Endothelial cell of umbilical vein (primary cell): ENCODE measurements around the gene CUL5. TPM values are rescaled to one million over a fixed set of nuclear protein-coding genes. Genes with fewer than 3 reads are reported as not detected.

ENCODE experiments used
- BruUV-seq: library from RNA; stranded (reverse); fragments of 400-500 nt; replicated peaks from 2 replicates; lab custom pipeline; 2021; lab: Mats Ljungman, UMichigan
- CTCF ChIA-PET: fragments of 300-600, 350-600 bp; sonication (Branson Sonifier 250); formaldehyde crosslinking; loops from one replicate; lab custom pipeline; 2021; ENCODE audit warnings: antibody characterized with exemption, inconsistent platforms; lab: Charles Lee
- POLR2A ChIA-PET: fragments of 300-600, 350-600 bp; sonication (Branson Sonifier 250); formaldehyde crosslinking; loops from one replicate; lab custom pipeline; 2021; ENCODE audit warnings: antibody characterized with exemption, inconsistent platforms; lab: Charles Lee
- DNase-seq: peaks from one replicate; pipeline ENCODE4 v3.0.0-alpha.2; 2011; ENCODE audit warnings: low read depth, low spot score
- FAIRE-seq: peaks from 2 replicates; lab custom pipeline; 2011; peaks lifted over from hg19 to GRCh38; lab: Jason Lieb, UNC
- H2AFZ ChIP-seq: 2 replicates; pipeline ENCODE4 v1.6.0; 2012; ENCODE audit warnings: low read depth, low read length, control low read depth, inconsistent platforms
- H3K27ac ChIP-seq: 2 replicates; pipeline ENCODE4 v1.5.1; 2011; ENCODE audit warnings: low read depth, mild to moderate bottlenecking, control low read depth, low read length, moderate library complexity; ENCODE audit not compliant: insufficient read depth
- H3K27me3 ChIP-seq, 2 experiments: 2 replicates each; pipeline versions ENCODE4 v1.6.0 to v1.6.1; 2011; ENCODE audit warnings: low read length in 2 of 2, mixed read lengths in 1 of 2; ENCODE audit not compliant: control insufficient read depth in 2 of 2, insufficient read depth in 2 of 2
- H3K36me3 ChIP-seq, 2 experiments: 2 replicates in 1 of 2; 3 replicates in 1 of 2; pipeline ENCODE4 v1.5.1; 2011; ENCODE audit warnings: low read length in 2 of 2, mild to moderate bottlenecking in 1 of 2, moderate library complexity in 1 of 2; ENCODE audit not compliant: control insufficient read depth in 2 of 2, insufficient read depth in 2 of 2; ENCODE audit errors: extremely low read depth in 1 of 2
- H3K4me1 ChIP-seq: 3 replicates; pipeline ENCODE4 v1.5.1; 2011; ENCODE audit warnings: mild to moderate bottlenecking, low read length; ENCODE audit not compliant: control insufficient read depth, insufficient read depth; ENCODE audit errors: extremely low read depth
- H3K4me2 ChIP-seq: 2 replicates; pipeline ENCODE4 v1.6.1; 2011; ENCODE audit warnings: low read length, control low read depth, mixed read lengths; ENCODE audit not compliant: insufficient read depth
- H3K4me3 ChIP-seq, 3 experiments: fragments of 200-600 bp in 1 of 3; sonication (generic), shearing (Covaris generic) in 1 of 3; replicated peaks in 1 of 3; 2 replicates each; pipeline ENCODE4 v1.5.1; 2011 to 2016; ENCODE audit warnings: control low read depth in 3 of 3, low read length in 3 of 3, mild to moderate bottlenecking in 2 of 3, inconsistent platforms in 1 of 3, low read depth in 1 of 3, moderate library complexity in 1 of 3; ENCODE audit not compliant: insufficient read depth in 1 of 3
- H3K79me2 ChIP-seq: 2 replicates; pipeline ENCODE4 v1.6.0; 2012; ENCODE audit warnings: low read length, inconsistent platforms; ENCODE audit not compliant: control insufficient read depth, insufficient read depth
- H3K9ac ChIP-seq: replicated peaks from 2 replicates; pipeline ENCODE3; 2011; ENCODE audit warnings: low read length, control low read depth; ENCODE audit not compliant: insufficient read depth; ENCODE audit errors: extremely low read depth
- H3K9me1 ChIP-seq: replicated peaks from 3 replicates; pipeline ENCODE4 v1.6.0; 2011; ENCODE audit warnings: mild to moderate bottlenecking, low read length; ENCODE audit not compliant: control insufficient read depth, insufficient read depth; ENCODE audit errors: extremely low read depth
- H3K9me3 ChIP-seq: replicated peaks from 2 replicates; pipeline ENCODE4 v1.5.1; 2012; ENCODE audit warnings: low read length, inconsistent platforms; ENCODE audit not compliant: control insufficient read depth, insufficient read depth
- H4K20me1 ChIP-seq: replicated peaks from 2 replicates; pipeline ENCODE3; 2011; ENCODE audit warnings: mild to moderate bottlenecking, low read length; ENCODE audit not compliant: control insufficient read depth, insufficient read depth; ENCODE audit errors: extremely low read depth
- CTCF ChIP-seq, 2 donors: IDR thresholded peaks; 1 replicate in 1 of 2; 2 replicates in 1 of 2; pipeline ENCODE4 v1.5.1; 2011; ENCODE audit warnings: low read length in 2 of 2, mild to moderate bottlenecking in 2 of 2, moderate library complexity in 2 of 2, control low read depth in 1 of 2, inconsistent platforms in 1 of 2, low read depth in 1 of 2; ENCODE audit not compliant: insufficient read depth in 1 of 2; ENCODE audit errors: extremely low read depth in 1 of 2
- EZH2 ChIP-seq: IDR thresholded peaks from 2 replicates; pipeline ENCODE4 v1.6.1; 2012; ENCODE audit warnings: borderline replicate concordance, low read depth, mild to moderate bottlenecking, moderate library complexity, low read length, inconsistent platforms; ENCODE audit not compliant: severe bottlenecking
- FOS ChIP-seq: IDR thresholded peaks from 2 replicates; pipeline ENCODE4 v1.6.1; 2011; ENCODE audit warnings: mild to moderate bottlenecking, low read length, moderate library complexity, borderline replicate concordance; ENCODE audit not compliant: insufficient read depth
- GATA2 ChIP-seq: IDR thresholded peaks from 2 replicates; pipeline ENCODE4 v1.7.0; 2011; ENCODE audit warnings: low read depth, mild to moderate bottlenecking, moderate library complexity, mixed read lengths, low read length; ENCODE audit not compliant: insufficient read length, insufficient read depth
- JUN ChIP-seq: IDR thresholded peaks from 2 replicates; pipeline ENCODE4 v1.6.1; 2011; ENCODE audit warnings: borderline replicate concordance, low read depth; ENCODE audit not compliant: insufficient read length, insufficient read depth
- MAX ChIP-seq: IDR thresholded peaks from 2 replicates; pipeline ENCODE4 v1.6.1; 2011; ENCODE audit not compliant: insufficient read depth, insufficient read length
- MYC ChIP-seq: IDR thresholded peaks from one replicate; pipeline ENCODE4 v1.6.1; 2011; ENCODE audit warnings: mild to moderate bottlenecking, low read depth, low read length
- POLR2A ChIP-seq: IDR thresholded peaks from 2 replicates; pipeline ENCODE4 v1.6.1; 2012; ENCODE audit warnings: low read depth, mild to moderate bottlenecking, control low read depth, low read length
- POLR2AphosphoS5 ChIP-seq: IDR thresholded peaks from 2 replicates; pipeline ENCODE4 v1.6.1; 2012; ENCODE audit warnings: low read depth, mild to moderate bottlenecking, control low read depth, low read length, moderate library complexity; ENCODE audit not compliant: insufficient read depth
- dilution Hi-C: fragments of 300-500 bp; cut with MboI; formaldehyde crosslinking; loops from one replicate; pipeline ENCODE4 v1.15.0; 2019; ENCODE audit warnings: low sequenced_read_pairs; ENCODE audit not compliant: extremely low pct_ligation_motif_present
- intact Hi-C: fragments of 100-400 bp; cut with micrococcal nuclease; formaldehyde crosslinking; loops from one replicate; pipeline ENCODE4 v1.10.0; 2022
- polyA plus RNA-seq, 4 experiments: library from polyadenylated mRNA; depleted of rRNA in 3 of 4; stranded (reverse) in 3 of 4; unstranded in 1 of 4; fragments of >200 nt; gene quantifications; 2 replicates each; pipeline versions ENCODE4 v1.2.1 to v1.2.3, GENCODE V29; 2011 to 2012; ENCODE audit warnings: missing spikeins in 1 of 4
- total RNA-seq: library from RNA; stranded (reverse); gene quantifications from 2 replicates; pipeline ENCODE4 v1.2.3, GENCODE V29; 2021

CUL5 gene
- total and polyA plus RNA-seq, 2 donors (not counting 3 experiments of a cell fraction or from before 2014, with no cell fraction given): 9.9 to 36.6 TPM

DNA sequence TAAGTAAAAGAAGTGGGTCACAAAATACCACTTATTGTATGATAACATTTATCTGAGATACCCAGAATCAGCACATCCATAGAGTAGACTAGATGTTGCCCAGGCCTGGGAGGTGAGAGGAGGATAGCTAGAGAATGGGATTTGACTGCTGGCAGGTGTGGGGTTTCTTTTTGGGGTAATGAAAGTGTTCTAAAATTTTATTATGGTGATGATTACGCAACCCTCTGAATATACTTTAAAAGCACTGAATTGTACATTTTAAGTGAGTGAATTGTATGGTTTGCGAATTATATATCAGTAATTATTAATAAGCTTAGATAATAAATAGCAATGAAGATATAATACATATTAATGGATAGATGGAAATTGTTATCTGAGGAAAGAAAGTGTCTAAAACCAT is 77.0 kb downstream of the CUL5 start:
- dilution Hi-C loops: no loop called here
- FAIRE-seq: no peak
- Histone ChIP-seq H4K20me1 (no peaks in the 10 kb centered on the region), H3K9me3 (no peaks in the 10 kb centered on the region), H3K27ac (no peak overlapping the region), H3K4me3 (no peak overlapping the region), H2AFZ (no peak overlapping the region), H3K27me3 (no peaks in the 10 kb centered on the region), H3K9me1 (no peaks in the 10 kb centered on the region), H3K79me2 (no peaks in the 10 kb centered on the region), H3K4me1 (no peaks in the 10 kb centered on the region), H3K9ac (no peak overlapping the region), H3K4me2 (no peak overlapping the region), H3K36me3 (peaks cover 0 to 2% of the 10 kb centered on the region in 2 experiments)
- POLR2A ChIA-PET: no interaction called here
- intact Hi-C loops: no loop called here
- CTCF ChIA-PET: no interaction called here
- no TSS peak for BruUV-seq
- TF ChIP-seq CTCF (IDR thresholded peaks at IDR 0.05; ENCODE audit: extremely low read depth in 1 of 2, insufficient read depth in 1 of 2, low read depth in 1 of 2, low read length in 2 of 2) (no peak), GATA2 (no peak), MAX (no peak)
- DNase-seq: no peak

GRCh38 chr11:108092134-108092533 is 83.4 kb downstream of the CUL5 start:
- Histone ChIP-seq H4K20me1 (no peaks in the 10 kb centered on the region), H3K27me3 (no peaks in the 10 kb centered on the region), H3K4me3 (no peak overlapping the region), H3K27ac (no peak overlapping the region), H3K4me2 (no peak overlapping the region), H3K9ac (no peak overlapping the region), H3K9me1 (no peaks in the 10 kb centered on the region), H2AFZ (no peak overlapping the region), H3K36me3 (peaks cover 7% of the 10 kb centered on the region in 2 experiments), H3K79me2 (no peaks in the 10 kb centered on the region), H3K4me1 (peaks cover 4% of the 10 kb centered on the region), H3K9me3 (no peaks in the 10 kb centered on the region)
- no TSS peak for BruUV-seq
- DNase-seq (no peak), FAIRE-seq (no peak)
- ChIA-PET POLR2A (no interaction called here), CTCF (interaction anchor here (1.0 kb wide), 1 partner anchor 9 kb away, joined by 3 read pairs; no protein-coding TSS in a partner anchor)
- dilution Hi-C loops: no loop called here
- intact Hi-C loops: no loop called here
- no peak for TF ChIP-seq MAX
- TF ChIP-seq MYC: no peak
- TF ChIP-seq POLR2A: no peak
- no peak for TF ChIP-seq JUN
- TF ChIP-seq POLR2AphosphoS5: no peak
- TF ChIP-seq CTCF (IDR thresholded peaks at IDR 0.05; ENCODE audit: extremely low read depth in 1 of 2, insufficient read depth in 1 of 2, low read depth in 1 of 2, low read length in 2 of 2): no peak
- no peak for TF ChIP-seq EZH2
- no peak for TF ChIP-seq GATA2
- TF ChIP-seq FOS: no peak
